Measurements from ENCODE around the gene LAIR2. TPM values are rescaled to one million over a fixed set of nuclear protein-coding genes. Genes with fewer than 3 reads are reported as not detected.

The LAIR2 gene
- not detected for total RNA-seq
- polyA plus RNA-seq (ENCODE audit: insufficient read depth in 1 of 8, insufficient read length in 8 of 8, low replicate concordance in 1 of 8) = under 1 TPM in 2 of 8 donors, not detected in 6; 0.29 to 0.41 TPM
- long read RNA-seq, donor 1 = 0 reads
- long read RNA-seq, donor 2 = 0 reads
- long read RNA-seq, donor 3 = 0 reads
- long read RNA-seq, donor 4 = 0 reads
- long read RNA-seq, donor 5 = 0 reads
- long read RNA-seq, donor 6 = 0 reads
- long read RNA-seq, donor 7 = 0 reads
- long read RNA-seq, donor 8 = 0 reads
- long read RNA-seq, donor 9 = 0 reads
- long read RNA-seq, donor 10 = 0 reads
- long read RNA-seq, donor 11 = 0 reads

- H3K4me1 ChIP-seq (ENCODE audit: control insufficient read depth, insufficient read depth, low read length) = no peaks in the 10 kb centered on the region
- WGBS (ENCODE audit: insufficient coverage) = 33% methylated on average over 3 of the region's 14 CpGs
- no peak within 1 kb of the TSS for H3K4me3 ChIP-seq (ENCODE audit: low read length)
- no peaks in the 10 kb centered on the region for H3K27me3 ChIP-seq (ENCODE audit: control insufficient read depth, insufficient read depth, low read length)
- no peaks in the 10 kb centered on the region for H3K9me3 ChIP-seq (replicated peaks; ENCODE audit: control insufficient read depth, low read depth, low read length)
- H3K36me3 ChIP-seq (ENCODE audit: control insufficient read depth, insufficient read depth, low read length) = no peaks in the 10 kb centered on the region
- DNase-seq = no peak
- H3K27ac ChIP-seq (ENCODE audit: low read length) = no peak within 1 kb of the TSS
Observed at GRCh38 chr19:54502518-54503048, at the start of gene LAIR2. Gene LAIR2 (plus strand): TSS chr19:54502831. CDS start chr19:54502919, 88 bp downstream.

GRCh38 chr19:54453921-54454780, 48.5 kb upstream of the LAIR2 start:
- peaks cover 14% of the 10 kb centered on the region for H3K4me1 ChIP-seq (ENCODE audit: control insufficient read depth, insufficient read depth, low read length)
- WGBS (ENCODE audit: insufficient coverage) = 89% methylated on average over 27 of the region's 31 CpGs
- H3K36me3 ChIP-seq (ENCODE audit: control insufficient read depth, insufficient read depth, low read length) = peaks cover 87% of the 10 kb centered on the region
- no peak for DNase-seq
- H3K27me3 ChIP-seq (ENCODE audit: control insufficient read depth, insufficient read depth, low read length) = no peaks in the 10 kb centered on the region
- no peaks in the 10 kb centered on the region for H3K9me3 ChIP-seq (replicated peaks; ENCODE audit: control insufficient read depth, low read depth, low read length)
- no peak overlapping the region for H3K4me3 ChIP-seq (ENCODE audit: low read length)
- no peak overlapping the region for H3K27ac ChIP-seq (ENCODE audit: low read length)

GRCh38 chr19:54454781-54455675, 47.6 kb upstream of the LAIR2 start:
- WGBS (ENCODE audit: insufficient coverage) = 83% methylated on average over 30 of the region's 33 CpGs
- no peak overlapping the region for H3K27ac ChIP-seq (ENCODE audit: low read length)
- H3K27me3 ChIP-seq (ENCODE audit: control insufficient read depth, insufficient read depth, low read length) = no peaks in the 10 kb centered on the region
- H3K4me3 ChIP-seq (ENCODE audit: low read length) = no peak overlapping the region
- H3K4me1 ChIP-seq (ENCODE audit: control insufficient read depth, insufficient read depth, low read length) = peaks cover 13% of the 10 kb centered on the region
- no peaks in the 10 kb centered on the region for H3K9me3 ChIP-seq (replicated peaks; ENCODE audit: control insufficient read depth, low read depth, low read length)
- peaks cover 96% of the 10 kb centered on the region for H3K36me3 ChIP-seq (ENCODE audit: control insufficient read depth, insufficient read depth, low read length)
- no peak for DNase-seq

GRCh38 chr19:54455786-54456422, 46.7 kb upstream of the LAIR2 start:
- H3K27me3 ChIP-seq (ENCODE audit: control insufficient read depth, insufficient read depth, low read length) = no peaks in the 10 kb centered on the region
- WGBS (ENCODE audit: insufficient coverage) = 96% methylated on average over 21 of the region's 40 CpGs
- DNase-seq = no peak

GRCh38 chr19:54456423-54457373, 45.9 kb upstream of the LAIR2 start:
- Histone ChIP-seq H3K36me3 (ENCODE audit: control insufficient read depth, insufficient read depth, low read length) (peaks cover 98% of the 10 kb centered on the region), H3K4me1 (ENCODE audit: control insufficient read depth, insufficient read depth, low read length) (peaks cover 12% of the 10 kb centered on the region), H3K9me3 (replicated peaks; ENCODE audit: control insufficient read depth, low read depth, low read length) (no peaks in the 10 kb centered on the region), H3K4me3 (ENCODE audit: low read length) (no peak overlapping the region), H3K27ac (ENCODE audit: low read length) (no peak overlapping the region), H3K27me3 (ENCODE audit: control insufficient read depth, insufficient read depth, low read length) (no peaks in the 10 kb centered on the region)
- WGBS (ENCODE audit: insufficient coverage) = 90% methylated on average over 48 of the region's 51 CpGs
- DNase-seq = no peak

More at GRCh38 chr19:54455786-54456422, 46.7 kb upstream of the LAIR2 start:
- Histone ChIP-seq H3K9me3 (replicated peaks; ENCODE audit: control insufficient read depth, low read depth, low read length) (no peaks in the 10 kb centered on the region), H3K4me3 (ENCODE audit: low read length) (no peak overlapping the region), H3K27ac (ENCODE audit: low read length) (no peak overlapping the region), H3K36me3 (ENCODE audit: control insufficient read depth, insufficient read depth, low read length) (peaks cover 98% of the 10 kb centered on the region), H3K4me1 (ENCODE audit: control insufficient read depth, insufficient read depth, low read length) (peaks cover 7% of the 10 kb centered on the region)

- peaks cover 92% of the 10 kb centered on the region for H3K36me3 ChIP-seq (ENCODE audit: control insufficient read depth, insufficient read depth, low read length)
- no peaks in the 10 kb centered on the region for H3K9me3 ChIP-seq (replicated peaks; ENCODE audit: control insufficient read depth, low read depth, low read length)
- H3K4me3 ChIP-seq (ENCODE audit: low read length) = no peak overlapping the region
- no peak for DNase-seq
- H3K4me1 ChIP-seq (ENCODE audit: control insufficient read depth, insufficient read depth, low read length) = peaks cover 25% of the 10 kb centered on the region
- 95% methylated on average over 42 of the region's 42 CpGs for WGBS (ENCODE audit: insufficient coverage)
- H3K27ac ChIP-seq (ENCODE audit: low read length) = no peak overlapping the region
- H3K27me3 ChIP-seq (ENCODE audit: control insufficient read depth, insufficient read depth, low read length) = no peaks in the 10 kb centered on the region
Observed at GRCh38 chr19:54457773-54458647, 44.6 kb upstream of the LAIR2 start.

GRCh38 chr19:54458648-54459281, 43.9 kb upstream of the LAIR2 start:
- Histone ChIP-seq H3K27ac (ENCODE audit: low read length) (no peak overlapping the region), H3K4me1 (ENCODE audit: control insufficient read depth, insufficient read depth, low read length) (peaks cover 25% of the 10 kb centered on the region), H3K36me3 (ENCODE audit: control insufficient read depth, insufficient read depth, low read length) (peaks cover 84% of the 10 kb centered on the region), H3K27me3 (ENCODE audit: control insufficient read depth, insufficient read depth, low read length) (no peaks in the 10 kb centered on the region), H3K9me3 (replicated peaks; ENCODE audit: control insufficient read depth, low read depth, low read length) (no peaks in the 10 kb centered on the region), H3K4me3 (ENCODE audit: low read length) (no peak overlapping the region)
- peak; percentile 18 for DNase-seq
- 84% methylated on average over 11 of the region's 11 CpGs for WGBS (ENCODE audit: insufficient coverage)
